ENCODE results near the gene GAS2. TPM values are rescaled to one million over a fixed set of nuclear protein-coding genes. Genes with fewer than 3 reads are reported as not detected.

Gene GAS2
- total and polyA plus RNA-seq, 2 donors (not counting 3 experiments of a cell fraction or from before 2014, with no cell fraction given): 0.54 to 0.88 TPM

DNA sequence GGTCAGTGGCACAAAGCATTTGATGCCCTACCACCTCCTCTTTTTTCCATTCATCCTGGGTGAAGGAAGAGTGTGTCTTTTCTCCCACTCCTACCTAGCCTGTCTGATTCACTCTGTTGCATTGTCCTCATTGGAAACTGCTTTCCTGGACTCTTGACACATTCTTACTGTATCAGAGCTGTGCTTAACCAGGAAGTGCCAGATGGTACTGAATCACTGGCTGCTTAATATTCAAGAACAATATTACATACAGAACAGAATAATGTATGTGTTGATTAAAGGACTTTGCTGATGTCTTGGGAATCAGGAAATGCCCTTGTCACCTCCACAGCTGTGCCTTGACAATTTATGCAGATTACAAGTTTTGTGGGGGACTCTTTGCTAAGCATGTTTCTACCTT is 118.8 kb downstream of the GAS2 start:
- no peak overlapping the region for H3K4me3 ChIP-seq (replicated peaks in 1 of 3; ENCODE audit: insufficient read depth in 1 of 3, low read depth in 1 of 3, low read length in 3 of 3)
- H3K27me3 ChIP-seq (ENCODE audit: control insufficient read depth in 2 of 2, insufficient read depth in 2 of 2, low read length in 2 of 2): no peaks in the 10 kb centered on the region
- H3K36me3 ChIP-seq (ENCODE audit: control insufficient read depth in 2 of 2, extremely low read depth in 1 of 2, insufficient read depth in 2 of 2, low read length in 2 of 2): no peaks in the 10 kb centered on the region
- peak overlapping the region; percentile 31 for H3K4me2 ChIP-seq (ENCODE audit: insufficient read depth, low read length)
- no peaks in the 10 kb centered on the region for H3K9me1 ChIP-seq (replicated peaks; ENCODE audit: control insufficient read depth, extremely low read depth, insufficient read depth, low read length)
- BruUV-seq (replicated peaks): no TSS peak
- no peaks in the 10 kb centered on the region for H3K9me3 ChIP-seq (replicated peaks; ENCODE audit: control insufficient read depth, insufficient read depth, low read length)
- H3K4me1 ChIP-seq (ENCODE audit: control insufficient read depth, extremely low read depth, insufficient read depth, low read length): peaks cover 24% of the 10 kb centered on the region
- CTCF ChIA-PET: interaction anchor here (1.0 to 5.1 kb wide), 8 partner anchors 10 to 541 kb away, joined by 3 to 86 read pairs (median 4); partner anchors contain the start of gene SVIP
- dilution Hi-C loops (cut with MboI; ENCODE audit: extremely low pct_ligation_motif_present, low sequenced_read_pairs) (no loop called here), intact Hi-C loops (cut with micrococcal nuclease) (loop anchor here (1.0 to 5.0 kb wide), 7 partner anchors 23 to 613 kb away; partner anchors contain the start of genes FANCF and SVIP)
- peak overlapping the region; percentile 36 for H2AFZ ChIP-seq (ENCODE audit: low read depth, low read length)
- TF ChIP-seq JUN (IDR thresholded peaks at IDR 0.05; ENCODE audit: borderline replicate concordance, insufficient read depth, insufficient read length, low read depth): peak; percentile 41
- TF ChIP-seq GATA2 (IDR thresholded peaks at IDR 0.05; ENCODE audit: insufficient read depth, insufficient read length, low read depth, low read length): peak; percentile 35
- TF ChIP-seq FOS (IDR thresholded peaks at IDR 0.05; ENCODE audit: borderline replicate concordance, insufficient read depth, low read length): peak; percentile 89
- TF ChIP-seq POLR2AphosphoS5 (IDR thresholded peaks at IDR 0.05; ENCODE audit: insufficient read depth, low read depth, low read length): no peak
- H3K27ac ChIP-seq (ENCODE audit: insufficient read depth, low read depth, low read length): peak overlapping the region; percentile 45
- H3K9ac ChIP-seq (replicated peaks; ENCODE audit: extremely low read depth, insufficient read depth, low read length): peak overlapping the region; percentile 29
- FAIRE-seq (peak; percentile 91), DNase-seq (ENCODE audit: low read depth, low spot score) (peak; percentile 85)
- H4K20me1 ChIP-seq (replicated peaks; ENCODE audit: control insufficient read depth, extremely low read depth, insufficient read depth, low read length): no peaks in the 10 kb centered on the region
- POLR2A ChIA-PET: interaction anchor here (0.8 kb wide), 1 partner anchor 23 kb away, joined by 3 read pairs; no protein-coding TSS in a partner anchor
- no peaks in the 10 kb centered on the region for H3K79me2 ChIP-seq (ENCODE audit: control insufficient read depth, insufficient read depth, low read length)

DNA sequence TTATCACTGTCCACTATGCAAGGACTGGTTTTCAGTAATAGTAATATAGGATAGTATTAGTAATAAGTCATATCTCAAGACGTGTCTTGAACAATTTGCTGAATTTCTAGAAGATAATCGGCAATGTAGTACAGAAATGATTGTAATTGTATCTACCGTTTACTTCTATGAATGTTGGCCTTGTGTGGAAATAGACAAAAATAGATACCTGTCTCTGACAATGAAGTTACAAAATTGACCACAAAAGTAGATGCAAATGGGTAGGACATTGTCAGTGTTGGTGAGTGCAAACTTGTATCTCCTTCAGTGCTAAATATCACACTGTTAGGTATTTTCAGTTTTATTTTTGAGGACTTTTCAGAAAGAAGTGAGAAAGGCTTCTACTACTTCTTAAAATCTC is 120.1 kb downstream of the GAS2 start:
- H3K79me2 ChIP-seq (ENCODE audit: control insufficient read depth, insufficient read depth, low read length): no peaks in the 10 kb centered on the region
- no peak for FAIRE-seq
- no peak overlapping the region for H3K27ac ChIP-seq (ENCODE audit: insufficient read depth, low read depth, low read length)
- no peak overlapping the region for H3K4me2 ChIP-seq (ENCODE audit: insufficient read depth, low read length)
- H3K4me1 ChIP-seq (ENCODE audit: control insufficient read depth, extremely low read depth, insufficient read depth, low read length): peaks cover 24% of the 10 kb centered on the region
- dilution Hi-C loops (cut with MboI; ENCODE audit: extremely low pct_ligation_motif_present, low sequenced_read_pairs) (no loop called here), intact Hi-C loops (cut with micrococcal nuclease) (loop anchor here (2.0 to 5.0 kb wide), 2 partner anchors 246 to 614 kb away; no protein-coding TSS in a partner anchor)
- DNase-seq (ENCODE audit: low read depth, low spot score): no peak
- H3K36me3 ChIP-seq (ENCODE audit: control insufficient read depth in 2 of 2, extremely low read depth in 1 of 2, insufficient read depth in 2 of 2, low read length in 2 of 2): no peaks in the 10 kb centered on the region
- no peak for TF ChIP-seq POLR2A (IDR thresholded peaks at IDR 0.05; ENCODE audit: low read depth, low read length)
- TF ChIP-seq MYC (IDR thresholded peaks at IDR 0.05; ENCODE audit: low read depth, low read length): no peak
- no peak for TF ChIP-seq FOS (IDR thresholded peaks at IDR 0.05; ENCODE audit: borderline replicate concordance, insufficient read depth, low read length)
- TF ChIP-seq, protein P1, sequence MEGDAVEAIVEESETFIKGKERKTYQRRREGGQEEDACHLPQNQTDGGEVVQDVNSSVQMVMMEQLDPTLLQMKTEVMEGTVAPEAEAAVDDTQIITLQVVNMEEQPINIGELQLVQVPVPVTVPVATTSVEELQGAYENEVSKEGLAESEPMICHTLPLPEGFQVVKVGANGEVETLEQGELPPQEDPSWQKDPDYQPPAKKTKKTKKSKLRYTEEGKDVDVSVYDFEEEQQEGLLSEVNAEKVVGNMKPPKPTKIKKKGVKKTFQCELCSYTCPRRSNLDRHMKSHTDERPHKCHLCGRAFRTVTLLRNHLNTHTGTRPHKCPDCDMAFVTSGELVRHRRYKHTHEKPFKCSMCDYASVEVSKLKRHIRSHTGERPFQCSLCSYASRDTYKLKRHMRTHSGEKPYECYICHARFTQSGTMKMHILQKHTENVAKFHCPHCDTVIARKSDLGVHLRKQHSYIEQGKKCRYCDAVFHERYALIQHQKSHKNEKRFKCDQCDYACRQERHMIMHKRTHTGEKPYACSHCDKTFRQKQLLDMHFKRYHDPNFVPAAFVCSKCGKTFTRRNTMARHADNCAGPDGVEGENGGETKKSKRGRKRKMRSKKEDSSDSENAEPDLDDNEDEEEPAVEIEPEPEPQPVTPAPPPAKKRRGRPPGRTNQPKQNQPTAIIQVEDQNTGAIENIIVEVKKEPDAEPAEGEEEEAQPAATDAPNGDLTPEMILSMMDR (IDR thresholded peaks at IDR 0.05; ENCODE audit: extremely low read depth in 1 of 2, insufficient read depth in 1 of 2, low read depth in 1 of 2, low read length in 2 of 2): no peak
- TF ChIP-seq GATA2 (IDR thresholded peaks at IDR 0.05; ENCODE audit: insufficient read depth, insufficient read length, low read depth, low read length): no peak
- no peak for TF ChIP-seq EZH2 (IDR thresholded peaks at IDR 0.05; ENCODE audit: borderline replicate concordance, low read depth, low read length, severe bottlenecking)
- no peak for TF ChIP-seq JUN (IDR thresholded peaks at IDR 0.05; ENCODE audit: borderline replicate concordance, insufficient read depth, insufficient read length, low read depth)
- TF ChIP-seq, protein P2, sequence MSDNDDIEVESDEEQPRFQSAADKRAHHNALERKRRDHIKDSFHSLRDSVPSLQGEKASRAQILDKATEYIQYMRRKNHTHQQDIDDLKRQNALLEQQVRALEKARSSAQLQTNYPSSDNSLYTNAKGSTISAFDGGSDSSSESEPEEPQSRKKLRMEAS (IDR thresholded peaks at IDR 0.05; ENCODE audit: insufficient read depth, insufficient read length): no peak
- no peak for TF ChIP-seq POLR2AphosphoS5 (IDR thresholded peaks at IDR 0.05; ENCODE audit: insufficient read depth, low read depth, low read length)
- no peaks in the 10 kb centered on the region for H3K9me1 ChIP-seq (replicated peaks; ENCODE audit: control insufficient read depth, extremely low read depth, insufficient read depth, low read length)
- no peak overlapping the region for H3K9ac ChIP-seq (replicated peaks; ENCODE audit: extremely low read depth, insufficient read depth, low read length)
- ChIA-PET CTCF (interaction anchor here (1.2 to 5.1 kb wide), 7 partner anchors 13 to 116 kb away, joined by 3 to 86 read pairs (median 22); partner anchors contain the start of gene SVIP), POLR2A (no interaction called here)
- no TSS peak for BruUV-seq (replicated peaks)
- H4K20me1 ChIP-seq (replicated peaks; ENCODE audit: control insufficient read depth, extremely low read depth, insufficient read depth, low read length): no peaks in the 10 kb centered on the region
- H3K9me3 ChIP-seq (replicated peaks; ENCODE audit: control insufficient read depth, insufficient read depth, low read length): no peaks in the 10 kb centered on the region
- no peaks in the 10 kb centered on the region for H3K27me3 ChIP-seq (ENCODE audit: control insufficient read depth in 2 of 2, insufficient read depth in 2 of 2, low read length in 2 of 2)
- H2AFZ ChIP-seq (ENCODE audit: low read depth, low read length): no peak overlapping the region
- H3K4me3 ChIP-seq (replicated peaks in 1 of 3; ENCODE audit: insufficient read depth in 1 of 3, low read depth in 1 of 3, low read length in 3 of 3): no peak overlapping the region
